Endometrial microvascular endothelial cells (primary cell): ENCODE results near the gene METTL13. TPM values are rescaled to one million over a fixed set of nuclear protein-coding genes. Genes with fewer than 3 reads are reported as not detected.

ENCODE experiments used
- in situ Hi-C: cut with HindIII; loops from 2 replicates; pipeline ENCODE4 v1.10.0; 2017; ENCODE audit warnings: low sequenced_read_pairs, low pct_unique_long_range_greater_than_20kb; ENCODE audit errors: inconsistent ontology term
- total RNA-seq: library from RNA; depleted of rRNA; stranded (reverse); fragments of >200 nt; gene quantifications from one replicate; pipeline ENCODE4 v1.2.3, GENCODE V29; 2015; ENCODE audit errors: inconsistent ontology term

The METTL13 gene
- total RNA-seq, 1 donor from 2014 or later, result 33.1 TPM

- in situ Hi-C loops, result no loop called here
These were observed 53.4 kb downstream of the METTL13 start for GRCh38 chr1:171834821-171835220.

DNA sequence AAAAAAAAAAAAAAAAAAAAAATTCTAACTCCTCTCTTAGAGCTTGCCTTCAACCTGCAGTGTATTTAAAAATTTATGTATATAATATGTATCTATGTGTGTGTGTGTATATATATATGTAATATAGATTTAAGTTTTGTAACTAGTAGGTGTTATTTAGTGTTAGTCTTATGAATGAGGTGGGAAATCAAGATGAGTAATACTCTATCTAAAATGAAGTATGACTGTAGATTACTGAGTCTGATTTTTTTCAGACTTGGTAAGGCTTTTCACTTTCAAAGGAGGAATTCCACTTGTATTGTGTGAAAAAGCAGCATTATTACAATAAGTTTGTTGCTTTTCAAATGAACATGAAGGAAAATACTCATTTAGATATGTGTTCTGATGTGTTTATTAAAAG is 54.4 kb downstream of the METTL13 start:
- in situ Hi-C loops, result no loop called here

GRCh38 chr1:171841050-171841910 is 59.8 kb downstream of the METTL13 start, which contains the start of gene DNM3:
DNM3 (plus strand) TSS chr1:171841498; CDS start chr1:171841657, 159 bp downstream.
- in situ Hi-C loops, result no loop called here

DNA sequence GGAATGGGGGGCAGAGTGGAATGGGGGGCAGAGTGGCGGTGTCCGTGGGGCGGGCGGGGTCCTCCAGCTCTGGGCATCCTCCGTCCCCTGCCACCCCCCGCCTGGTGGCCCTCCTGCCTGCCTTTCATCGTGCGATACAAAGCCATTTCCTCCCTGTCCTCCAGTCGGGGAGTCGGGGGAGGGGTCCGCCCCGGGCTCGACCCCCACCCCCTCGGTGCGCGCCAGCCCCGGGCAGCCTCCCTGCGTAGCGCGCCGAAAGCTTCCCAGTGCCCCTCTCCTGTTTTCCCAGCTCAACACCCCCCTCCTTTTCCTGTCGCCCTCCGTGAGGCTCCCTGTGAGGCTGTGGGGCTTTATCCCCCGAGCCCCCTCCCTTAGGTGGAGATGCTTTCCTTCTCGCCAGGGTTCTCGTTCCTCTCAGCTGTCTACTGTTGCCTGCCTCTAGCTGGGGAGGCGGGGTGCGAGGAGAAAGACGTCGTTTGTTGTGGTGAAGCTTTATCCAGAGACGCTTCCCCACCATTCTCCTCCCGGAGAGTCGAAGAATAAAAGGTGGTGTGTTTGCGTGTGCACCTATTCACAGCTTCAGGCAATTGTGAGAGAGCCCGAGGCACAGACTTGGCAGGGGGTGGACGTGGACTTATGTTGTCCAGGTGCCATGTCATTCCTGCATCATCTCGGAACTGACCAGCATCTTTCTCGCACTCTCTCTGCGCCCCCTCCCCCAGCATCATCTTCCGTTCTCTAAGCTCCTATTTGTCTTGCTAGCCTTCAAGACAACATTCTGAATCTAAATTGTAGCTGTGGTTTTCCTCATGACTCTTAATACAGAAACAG is 60.7 kb downstream of the METTL13 start:
- in situ Hi-C loops, result no loop called here

GRCh38 chr1:171844381-171844780 is 62.9 kb downstream of the METTL13 start:
- in situ Hi-C loops, result no loop called here

- in situ Hi-C loops, result no loop called here
These were observed 64.5 kb downstream of the METTL13 start for GRCh38 chr1:171845998-171846397.

Other genes with a start within 250 kb of the METTL13 start
- not detected for gene MYOCOS, start 159.4 kb upstream of the METTL13 start, total RNA-seq
- gene MYOC, start 129.0 kb upstream of the METTL13 start, total RNA-seq, result not detected
- gene VAMP4, start 39.6 kb upstream of the METTL13 start, total RNA-seq, result 10.0 TPM
- gene DNM3, start 59.8 kb downstream of the METTL13 start, total RNA-seq, result 0.84 TPM